Endothelial cell of umbilical vein (primary cell): ENCODE results near the gene DOCK8. TPM values are rescaled to one million over a fixed set of nuclear protein-coding genes. Genes with fewer than 3 reads are reported as not detected.

Experiments
- BruUV-seq: library from RNA; stranded (reverse); fragments of 400-500 nt; replicated peaks from 2 replicates; lab custom pipeline; 2021; lab: Mats Ljungman, UMichigan
- CTCF ChIA-PET: fragments of 300-600, 350-600 bp; sonication (Branson Sonifier 250); formaldehyde crosslinking; loops from one replicate; lab custom pipeline; 2021; ENCODE audit warnings: antibody characterized with exemption, inconsistent platforms; lab: Charles Lee
- POLR2A ChIA-PET: fragments of 300-600, 350-600 bp; sonication (Branson Sonifier 250); formaldehyde crosslinking; loops from one replicate; lab custom pipeline; 2021; ENCODE audit warnings: antibody characterized with exemption, inconsistent platforms; lab: Charles Lee
- DNase-seq: peaks from one replicate; pipeline ENCODE4 v3.0.0-alpha.2; 2011; ENCODE audit warnings: low read depth, low spot score
- FAIRE-seq: peaks from 2 replicates; lab custom pipeline; 2011; peaks lifted over from hg19 to GRCh38; lab: Jason Lieb, UNC
- H2AFZ ChIP-seq: 2 replicates; pipeline ENCODE4 v1.6.0; 2012; ENCODE audit warnings: low read depth, low read length, control low read depth, inconsistent platforms
- H3K27ac ChIP-seq: 2 replicates; pipeline ENCODE4 v1.5.1; 2011; ENCODE audit warnings: low read depth, mild to moderate bottlenecking, control low read depth, low read length, moderate library complexity; ENCODE audit not compliant: insufficient read depth
- H3K27me3 ChIP-seq, 2 experiments: 2 replicates each; pipeline versions ENCODE4 v1.6.0 to v1.6.1; 2011; ENCODE audit warnings: low read length in 2 of 2, mixed read lengths in 1 of 2; ENCODE audit not compliant: control insufficient read depth in 2 of 2, insufficient read depth in 2 of 2
- H3K36me3 ChIP-seq, 2 experiments: 2 replicates in 1 of 2; 3 replicates in 1 of 2; pipeline ENCODE4 v1.5.1; 2011; ENCODE audit warnings: low read length in 2 of 2, mild to moderate bottlenecking in 1 of 2, moderate library complexity in 1 of 2; ENCODE audit not compliant: control insufficient read depth in 2 of 2, insufficient read depth in 2 of 2; ENCODE audit errors: extremely low read depth in 1 of 2
- H3K4me1 ChIP-seq: 3 replicates; pipeline ENCODE4 v1.5.1; 2011; ENCODE audit warnings: mild to moderate bottlenecking, low read length; ENCODE audit not compliant: control insufficient read depth, insufficient read depth; ENCODE audit errors: extremely low read depth
- H3K4me2 ChIP-seq: 2 replicates; pipeline ENCODE4 v1.6.1; 2011; ENCODE audit warnings: low read length, control low read depth, mixed read lengths; ENCODE audit not compliant: insufficient read depth
- H3K4me3 ChIP-seq, 3 experiments: fragments of 200-600 bp in 1 of 3; sonication (generic), shearing (Covaris generic) in 1 of 3; replicated peaks in 1 of 3; 2 replicates each; pipeline ENCODE4 v1.5.1; 2011 to 2016; ENCODE audit warnings: control low read depth in 3 of 3, low read length in 3 of 3, mild to moderate bottlenecking in 2 of 3, inconsistent platforms in 1 of 3, low read depth in 1 of 3, moderate library complexity in 1 of 3; ENCODE audit not compliant: insufficient read depth in 1 of 3
- H3K79me2 ChIP-seq: 2 replicates; pipeline ENCODE4 v1.6.0; 2012; ENCODE audit warnings: low read length, inconsistent platforms; ENCODE audit not compliant: control insufficient read depth, insufficient read depth
- H3K9ac ChIP-seq: replicated peaks from 2 replicates; pipeline ENCODE3; 2011; ENCODE audit warnings: low read length, control low read depth; ENCODE audit not compliant: insufficient read depth; ENCODE audit errors: extremely low read depth
- H3K9me1 ChIP-seq: replicated peaks from 3 replicates; pipeline ENCODE4 v1.6.0; 2011; ENCODE audit warnings: mild to moderate bottlenecking, low read length; ENCODE audit not compliant: control insufficient read depth, insufficient read depth; ENCODE audit errors: extremely low read depth
- H3K9me3 ChIP-seq: replicated peaks from 2 replicates; pipeline ENCODE4 v1.5.1; 2012; ENCODE audit warnings: low read length, inconsistent platforms; ENCODE audit not compliant: control insufficient read depth, insufficient read depth
- H4K20me1 ChIP-seq: replicated peaks from 2 replicates; pipeline ENCODE3; 2011; ENCODE audit warnings: mild to moderate bottlenecking, low read length; ENCODE audit not compliant: control insufficient read depth, insufficient read depth; ENCODE audit errors: extremely low read depth
- CTCF ChIP-seq, 2 donors: IDR thresholded peaks; 1 replicate in 1 of 2; 2 replicates in 1 of 2; pipeline ENCODE4 v1.5.1; 2011; ENCODE audit warnings: low read length in 2 of 2, mild to moderate bottlenecking in 2 of 2, moderate library complexity in 2 of 2, control low read depth in 1 of 2, inconsistent platforms in 1 of 2, low read depth in 1 of 2; ENCODE audit not compliant: insufficient read depth in 1 of 2; ENCODE audit errors: extremely low read depth in 1 of 2
- EZH2 ChIP-seq: IDR thresholded peaks from 2 replicates; pipeline ENCODE4 v1.6.1; 2012; ENCODE audit warnings: borderline replicate concordance, low read depth, mild to moderate bottlenecking, moderate library complexity, low read length, inconsistent platforms; ENCODE audit not compliant: severe bottlenecking
- FOS ChIP-seq: IDR thresholded peaks from 2 replicates; pipeline ENCODE4 v1.6.1; 2011; ENCODE audit warnings: mild to moderate bottlenecking, low read length, moderate library complexity, borderline replicate concordance; ENCODE audit not compliant: insufficient read depth
- GATA2 ChIP-seq: IDR thresholded peaks from 2 replicates; pipeline ENCODE4 v1.7.0; 2011; ENCODE audit warnings: low read depth, mild to moderate bottlenecking, moderate library complexity, mixed read lengths, low read length; ENCODE audit not compliant: insufficient read length, insufficient read depth
- JUN ChIP-seq: IDR thresholded peaks from 2 replicates; pipeline ENCODE4 v1.6.1; 2011; ENCODE audit warnings: borderline replicate concordance, low read depth; ENCODE audit not compliant: insufficient read length, insufficient read depth
- MAX ChIP-seq: IDR thresholded peaks from 2 replicates; pipeline ENCODE4 v1.6.1; 2011; ENCODE audit not compliant: insufficient read depth, insufficient read length
- POLR2AphosphoS5 ChIP-seq: IDR thresholded peaks from 2 replicates; pipeline ENCODE4 v1.6.1; 2012; ENCODE audit warnings: low read depth, mild to moderate bottlenecking, control low read depth, low read length, moderate library complexity; ENCODE audit not compliant: insufficient read depth
- dilution Hi-C: fragments of 300-500 bp; cut with MboI; formaldehyde crosslinking; loops from one replicate; pipeline ENCODE4 v1.15.0; 2019; ENCODE audit warnings: low sequenced_read_pairs; ENCODE audit not compliant: extremely low pct_ligation_motif_present
- intact Hi-C: fragments of 100-400 bp; cut with micrococcal nuclease; formaldehyde crosslinking; loops from one replicate; pipeline ENCODE4 v1.10.0; 2022
- polyA plus RNA-seq, 4 experiments: library from polyadenylated mRNA; depleted of rRNA in 3 of 4; stranded (reverse) in 3 of 4; unstranded in 1 of 4; fragments of >200 nt; gene quantifications; 2 replicates each; pipeline versions ENCODE4 v1.2.1 to v1.2.3, GENCODE V29; 2011 to 2012; ENCODE audit warnings: missing spikeins in 1 of 4
- total RNA-seq: library from RNA; stranded (reverse); gene quantifications from 2 replicates; pipeline ENCODE4 v1.2.3, GENCODE V29; 2021

DOCK8 gene
- total and polyA plus RNA-seq, 2 donors (not counting 3 experiments of a cell fraction or from before 2014, with no cell fraction given) = 0.54 to 1.3 TPM

GRCh38 chr9:462606-463005 is 247.9 kb downstream of the DOCK8 start:
- H3K4me3 ChIP-seq = no peak overlapping the region
- H3K4me1 ChIP-seq = no peaks in the 10 kb centered on the region
- H4K20me1 ChIP-seq = no peaks in the 10 kb centered on the region
- no peak overlapping the region for H2AFZ ChIP-seq
- intact Hi-C loops (no loop called here), dilution Hi-C loops (no loop called here)
- no peaks in the 10 kb centered on the region for H3K9me1 ChIP-seq
- ChIA-PET CTCF (interaction anchor here (0.9 kb wide), 1 partner anchor 58 kb away, joined by 3 read pairs; no protein-coding TSS in a partner anchor), POLR2A (no interaction called here)
- no peak overlapping the region for H3K27ac ChIP-seq
- no peaks in the 10 kb centered on the region for H3K36me3 ChIP-seq
- BruUV-seq = no TSS peak
- no peaks in the 10 kb centered on the region for H3K79me2 ChIP-seq
- no peak overlapping the region for H3K4me2 ChIP-seq
- no peak overlapping the region for H3K9ac ChIP-seq
- no peak for FAIRE-seq
- TF ChIP-seq EZH2 (no peak), JUN (no peak), GATA2 (no peak), MAX (no peak), POLR2AphosphoS5 (no peak), CTCF (IDR thresholded peaks at IDR 0.05; ENCODE audit: extremely low read depth in 1 of 2, insufficient read depth in 1 of 2, low read depth in 1 of 2, low read length in 2 of 2) (no peak), FOS (no peak)
- no peak for DNase-seq
- H3K9me3 ChIP-seq = no peaks in the 10 kb centered on the region
- no peaks in the 10 kb centered on the region for H3K27me3 ChIP-seq
